Sigmoid colon (tissue), 4 donors: Measurements from ENCODE around the gene PLD6.

Experiments
- CTCF ChIP-seq, 4 experiments: fragments of 450-650 bp in 3 of 4; fragments of 200-600 bp in 1 of 4; IDR thresholded peaks; one replicate each; pipeline ENCODE4 v1.5.1; 2016 to 2019; ENCODE audit warnings: antibody characterized with exemption in 4 of 4, mild to moderate bottlenecking in 3 of 4, moderate library complexity in 2 of 4
- EP300 ChIP-seq, 4 donors: sonication (generic); formaldehyde crosslinking; IDR thresholded peaks; one replicate each; pipeline ENCODE4 v1.6.1; 2017; ENCODE audit warnings: antibody characterized with exemption in 4 of 4
- POLR2A ChIP-seq, 2 donors: fragments of 450-650 bp; IDR thresholded peaks; one replicate each; pipeline ENCODE4 v1.6.1; 2016; ENCODE audit warnings: antibody characterized with exemption in 2 of 2, mild to moderate bottlenecking in 2 of 2, moderate library complexity in 2 of 2
- POLR2AphosphoS5 ChIP-seq, 4 donors: sonication (generic); formaldehyde crosslinking; IDR thresholded peaks; one replicate each; pipeline ENCODE4 v1.6.1; 2017; ENCODE audit warnings: antibody characterized with exemption in 4 of 4

- TF ChIP-seq EP300 (IDR thresholded peaks at IDR 0.05) (no peak), POLR2AphosphoS5 (IDR thresholded peaks at IDR 0.05) (no peak), CTCF (IDR thresholded peaks at IDR 0.05) (no peak), POLR2A (IDR thresholded peaks at IDR 0.05) (no peak)
These were observed 38.8 kb downstream of the PLD6 start for GRCh38 chr17:17167356-17167755.
